Measurements from ENCODE around the gene CAGE1. TPM values are rescaled to one million over a fixed set of nuclear protein-coding genes. Genes with fewer than 3 reads are reported as not detected.
"Not testable (repeated sequence)": the region's sequence is repeated elsewhere in the genome, so short reads cannot be mapped to it uniquely, and the experiment has no call there.

CAGE1 gene
- total RNA-seq, 1 donor from 2014 or later: under 0.01 TPM

GRCh38 chr6:7409740-7410139 is 20.2 kb upstream of the CAGE1 start:
- DNase-seq: no peak

GRCh38 chr6:7406743-7407142 is 17.2 kb upstream of the CAGE1 start:
- no peak for DNase-seq

GRCh38 chr6:7404546-7404945 is 15.0 kb upstream of the CAGE1 start:
- DNase-seq: no peak

- no peak for DNase-seq
These were observed 13.2 kb upstream of the CAGE1 start for GRCh38 chr6:7402716-7403115.

GRCh38 chr6:7401075-7401474 is 11.5 kb upstream of the CAGE1 start:
- no peak for DNase-seq

- DNase-seq: no peak
These were observed 2.9 kb upstream of the CAGE1 start for GRCh38 chr6:7392402-7392801.

- DNase-seq: no peak
These were observed 1.6 kb upstream of the CAGE1 start for GRCh38 chr6:7391151-7391550.

- DNase-seq: no peak
These were observed 810 bp upstream of the CAGE1 start for GRCh38 chr6:7390226-7390878.

GRCh38 chr6:7389162-7389450 is 436 bp downstream of the CAGE1 start:
- DNase-seq: no peak

GRCh38 chr6:7381092-7381491 is 8.4 kb downstream of the CAGE1 start:
- no peak for DNase-seq

GRCh38 chr6:7378740-7379139 is 10.8 kb downstream of the CAGE1 start:
- no peak for DNase-seq

GRCh38 chr6:7377961-7378360 is 11.6 kb downstream of the CAGE1 start:
- DNase-seq: no peak

- no peak for DNase-seq
These were observed 15.8 kb downstream of the CAGE1 start for GRCh38 chr6:7373739-7374138.

GRCh38 chr6:7367408-7367807 is 22.1 kb downstream of the CAGE1 start:
- no peak for DNase-seq

- not testable (repeated sequence) for DNase-seq
These were observed 37.6 kb downstream of the CAGE1 start for GRCh38 chr6:7351916-7352315.

GRCh38 chr6:7350591-7350990 is 39.0 kb downstream of the CAGE1 start:
- not testable (repeated sequence) for DNase-seq

GRCh38 chr6:7347551-7347997 is 42.0 kb downstream of the CAGE1 start:
- DNase-seq: not testable (repeated sequence)

GRCh38 chr6:7344773-7345450 is 44.6 kb downstream of the CAGE1 start:
- not testable (repeated sequence) for DNase-seq

GRCh38 chr6:7343546-7344475 is 45.7 kb downstream of the CAGE1 start:
- DNase-seq: no peak

GRCh38 chr6:7341989-7342742 is 47.4 kb downstream of the CAGE1 start:
- DNase-seq: no peak

- no peak for DNase-seq
These were observed 48.3 kb downstream of the CAGE1 start for GRCh38 chr6:7341271-7341670.

- not testable (repeated sequence) for DNase-seq
These were observed 50.4 kb downstream of the CAGE1 start for GRCh38 chr6:7339007-7339732.

All from occipital lobe (tissue), 2 donors.